Thyroid gland (tissue), 4 donors: ENCODE data around the gene KCNJ10.

Source experiments
- CTCF ChIP-seq, 6 experiments: fragments of 200-600 bp in 3 of 6; fragments of 450-650 bp in 3 of 6; sonication (generic) in 3 of 6; IDR thresholded peaks; one replicate each; pipeline ENCODE4 v1.5.1; 2016 to 2019; ENCODE audit warnings: antibody characterized with exemption in 6 of 6, mild to moderate bottlenecking in 2 of 6, inconsistent platforms in 1 of 6, moderate library complexity in 1 of 6
- POLR2A ChIP-seq, 2 donors: fragments of 450-650 bp; IDR thresholded peaks; one replicate each; pipeline ENCODE4 v1.6.1; 2017; ENCODE audit warnings: antibody characterized with exemption in 2 of 2, mild to moderate bottlenecking in 2 of 2, moderate library complexity in 1 of 2

- TF ChIP-seq POLR2A (IDR thresholded peaks at IDR 0.05) (no peak), CTCF (IDR thresholded peaks at IDR 0.05) (no peak)
These were observed 13.0 kb upstream of the KCNJ10 start for GRCh38 chr1:160082926-160083325.
